GM10266 (cell line): Measurements from ENCODE around the gene DCAKD.
"Not testable (repeated sequence)": the region's sequence is repeated elsewhere in the genome, so short reads cannot be mapped to it uniquely, and the experiment has no call there.

Experiments used
- DNase-seq: peaks from one replicate; pipeline ENCODE4 v3.0.0; 2012; ENCODE audit errors: extremely low spot score
- TF ChIP-seq, protein P1 (sequence below): IDR thresholded peaks from 2 replicates; pipeline ENCODE4 v1.5.1; 2012; ENCODE audit warnings: mild to moderate bottlenecking, low read depth; ENCODE audit not compliant: control insufficient read depth, insufficient read depth; ENCODE audit errors: missing control alignments

DCAKD gene

DNA sequence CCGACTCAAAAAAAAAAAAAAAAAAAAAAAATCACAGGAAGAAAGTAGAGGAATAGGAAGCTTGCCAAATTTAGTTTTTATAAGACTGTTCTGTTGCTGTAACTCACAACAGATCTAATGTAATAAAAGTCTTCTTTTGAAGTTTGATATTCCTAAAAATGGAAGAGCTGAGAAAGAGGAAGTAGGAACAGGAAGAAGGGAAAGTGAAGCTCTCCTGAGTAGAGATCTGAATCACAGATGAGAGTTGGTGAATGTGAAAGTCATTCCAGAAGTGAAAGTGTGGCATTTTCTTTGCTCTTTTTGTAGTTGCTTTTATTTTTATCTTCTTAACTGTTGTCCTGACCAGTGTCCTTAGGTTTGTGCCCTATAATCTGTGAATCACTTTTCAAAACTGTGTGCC, 11.8 kb upstream of the DCAKD start:
- no peak for DNase-seq
- TF ChIP-seq, protein P1, sequence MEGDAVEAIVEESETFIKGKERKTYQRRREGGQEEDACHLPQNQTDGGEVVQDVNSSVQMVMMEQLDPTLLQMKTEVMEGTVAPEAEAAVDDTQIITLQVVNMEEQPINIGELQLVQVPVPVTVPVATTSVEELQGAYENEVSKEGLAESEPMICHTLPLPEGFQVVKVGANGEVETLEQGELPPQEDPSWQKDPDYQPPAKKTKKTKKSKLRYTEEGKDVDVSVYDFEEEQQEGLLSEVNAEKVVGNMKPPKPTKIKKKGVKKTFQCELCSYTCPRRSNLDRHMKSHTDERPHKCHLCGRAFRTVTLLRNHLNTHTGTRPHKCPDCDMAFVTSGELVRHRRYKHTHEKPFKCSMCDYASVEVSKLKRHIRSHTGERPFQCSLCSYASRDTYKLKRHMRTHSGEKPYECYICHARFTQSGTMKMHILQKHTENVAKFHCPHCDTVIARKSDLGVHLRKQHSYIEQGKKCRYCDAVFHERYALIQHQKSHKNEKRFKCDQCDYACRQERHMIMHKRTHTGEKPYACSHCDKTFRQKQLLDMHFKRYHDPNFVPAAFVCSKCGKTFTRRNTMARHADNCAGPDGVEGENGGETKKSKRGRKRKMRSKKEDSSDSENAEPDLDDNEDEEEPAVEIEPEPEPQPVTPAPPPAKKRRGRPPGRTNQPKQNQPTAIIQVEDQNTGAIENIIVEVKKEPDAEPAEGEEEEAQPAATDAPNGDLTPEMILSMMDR: no peak

DNA sequence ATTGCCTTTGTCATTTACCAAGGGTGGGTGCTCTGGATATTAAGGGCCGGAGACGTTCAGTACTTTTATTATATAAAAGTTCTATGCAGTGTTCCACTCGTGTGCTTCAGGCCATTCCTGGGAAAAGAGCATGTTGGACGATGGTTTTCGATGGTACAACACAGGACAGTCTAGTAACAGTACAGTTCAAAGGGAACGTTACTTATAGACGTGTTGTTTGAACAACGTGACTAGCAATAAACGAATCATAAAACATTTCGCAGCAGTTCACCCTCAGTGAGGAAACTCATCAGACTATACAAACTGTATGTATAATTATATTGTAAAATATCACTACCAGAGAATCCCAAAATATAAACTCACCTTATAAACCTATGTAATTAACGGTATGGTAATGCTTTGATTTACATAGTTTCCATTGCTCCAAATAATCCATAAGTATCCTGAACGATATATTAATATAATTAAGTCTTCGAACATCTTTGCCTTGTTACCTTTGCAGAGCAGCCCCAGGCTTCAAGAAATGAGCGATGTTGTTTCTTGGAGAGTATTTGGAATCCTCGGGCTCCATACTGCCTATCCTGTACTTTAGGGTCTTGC, 10.3 kb upstream of the DCAKD start:
- TF ChIP-seq, protein P1: no peak
- peak; percentile 89 for DNase-seq

DNA sequence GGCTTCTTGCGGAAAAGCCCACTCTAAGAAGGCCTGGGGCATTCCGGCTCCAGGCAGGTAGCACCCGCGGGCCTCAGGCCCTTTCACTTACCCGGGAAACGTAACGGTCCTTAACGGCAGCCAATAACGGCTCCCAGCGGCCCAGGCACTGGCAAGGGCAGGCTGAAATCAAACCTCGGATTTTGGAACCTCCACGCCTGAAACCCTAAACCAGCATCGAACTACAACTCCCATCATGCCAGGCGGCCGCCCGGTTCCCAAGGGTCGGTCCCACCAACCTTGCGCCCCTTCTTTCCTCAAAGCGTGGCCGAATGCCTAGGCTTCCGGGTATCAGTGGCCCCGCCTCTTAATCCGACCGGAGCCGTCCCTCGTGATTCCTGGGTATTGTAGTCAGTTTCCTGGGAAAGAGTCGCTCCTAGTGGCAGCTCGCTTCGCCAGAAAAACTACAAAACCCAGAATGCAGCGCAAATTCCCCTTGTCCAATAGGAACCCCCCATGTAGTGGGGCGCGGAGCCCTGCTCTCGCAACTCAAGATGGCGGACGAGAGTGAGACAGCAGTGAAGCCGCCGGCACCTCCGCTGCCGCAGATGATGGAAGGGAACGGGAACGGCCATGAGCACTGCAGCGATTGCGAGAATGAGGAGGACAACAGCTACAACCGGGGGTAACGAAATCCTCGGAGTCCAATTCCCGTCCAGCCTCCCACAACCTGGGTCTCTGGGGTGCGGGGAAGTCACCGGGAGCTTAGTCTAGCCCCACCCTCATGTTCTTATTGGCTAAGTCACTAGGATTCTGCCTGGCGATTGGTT, 9.6 kb upstream of the DCAKD start, which contains the start of gene NMT1:
Gene NMT1, plus strand, starts transcription at position 521 of the 809 bp plus-strand sequence. Its CDS starts 13 bp downstream, at position 534.
- peak; percentile 90 for DNase-seq
- TF ChIP-seq, protein P1: no peak

DNA sequence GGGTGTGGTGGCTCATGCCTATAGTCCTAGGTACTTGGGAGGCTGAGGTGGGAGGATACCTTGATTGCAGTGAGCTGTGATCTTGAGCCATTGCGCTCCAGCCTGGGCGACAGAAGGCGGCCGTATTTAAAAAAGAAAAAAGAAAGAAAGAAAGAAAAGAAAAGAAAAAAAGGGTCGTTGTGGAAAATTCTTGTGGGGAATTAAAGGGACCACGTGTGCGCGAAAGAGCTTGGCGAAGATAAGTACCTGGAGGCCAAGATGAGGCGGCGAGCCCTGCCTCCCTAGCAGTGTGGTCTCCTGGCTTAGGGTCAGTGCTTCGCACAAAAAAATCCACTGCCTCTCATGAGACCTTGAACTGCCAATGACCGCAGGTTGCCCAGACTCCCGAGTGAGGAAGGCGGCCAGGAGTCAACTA, 9.0 kb upstream of the DCAKD start:
- DNase-seq: no peak
- TF ChIP-seq, protein P1: no peak

- TF ChIP-seq, protein P1: no peak
- DNase-seq: no peak
Measured at GRCh38 chr17:45052052-45052772, 780 bp upstream of the DCAKD start.

DNA sequence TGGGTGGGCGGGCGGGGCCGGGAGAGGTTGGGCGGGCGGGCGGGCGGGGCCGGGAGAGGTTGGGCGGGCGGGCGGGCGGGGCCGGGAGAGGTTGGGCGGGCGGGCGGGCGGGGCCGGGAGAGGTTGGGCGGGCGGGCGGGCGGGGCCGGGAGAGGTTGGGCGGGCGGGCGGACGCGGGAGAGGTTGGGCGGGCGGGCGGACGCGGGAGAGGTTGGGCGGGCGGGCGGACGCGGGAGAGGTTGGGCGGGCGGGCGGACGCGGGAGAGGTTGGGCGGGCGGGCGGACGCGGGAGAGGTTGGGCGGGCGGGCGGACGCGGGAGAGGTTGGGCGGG, 254 bp upstream of the DCAKD start:
- DNase-seq: not testable (repeated sequence)

DNA sequence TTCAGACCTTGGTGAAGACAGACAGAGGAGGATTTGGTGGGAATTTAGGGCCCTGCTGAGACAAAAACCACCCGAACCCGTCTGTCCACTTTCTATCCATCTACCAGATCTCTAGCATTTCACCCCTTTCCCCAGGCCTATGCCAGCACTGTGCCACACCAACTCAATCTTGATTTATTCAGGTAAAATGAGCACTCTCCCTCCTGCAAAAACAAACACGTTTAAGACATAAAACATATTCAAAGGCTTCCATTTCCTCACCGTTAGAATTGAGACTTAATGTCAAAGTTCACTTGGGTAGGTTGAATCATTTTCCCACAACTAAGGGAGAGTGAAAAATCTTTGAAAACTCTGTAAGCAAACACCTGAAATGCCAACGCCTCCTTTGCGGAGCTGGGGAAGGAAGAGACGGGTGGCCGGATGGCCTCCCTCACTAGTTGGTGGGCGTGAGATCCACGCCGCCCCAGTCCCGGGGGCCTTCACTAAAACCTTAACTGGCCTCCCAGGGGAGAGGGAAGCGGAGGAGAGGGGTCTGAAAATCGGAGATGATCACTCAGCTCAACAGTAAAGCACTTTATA, 862 bp downstream of the DCAKD start:
- peak; percentile 55 for DNase-seq
- TF ChIP-seq, protein P1: no peak
